ENCODE results near the gene ABHD17C. TPM values are rescaled to one million over a fixed set of nuclear protein-coding genes. Genes with fewer than 3 reads are reported as not detected.

ABHD17C gene
- total RNA-seq, 2 donors from 2014 or later: 20.9 to 21.5 TPM

GRCh38 chr15:80752204-80752603 is 57.1 kb downstream of the ABHD17C start:
- no peaks in the 10 kb centered on the region for H3K27me3 Mint-ChIP-seq (ENCODE audit: insufficient read depth)
- DNase-seq: no peak
- TF ChIP-seq CTCF (conservative IDR thresholded peaks at IDR 0.05): no peak
- Histone ChIP-seq H3K36me3 (ENCODE audit: control insufficient read depth, insufficient read depth, low read length) (peaks cover 23% of the 10 kb centered on the region), H3K27me3 (ENCODE audit: control insufficient read depth, insufficient read depth, low read length, poor library complexity, severe bottlenecking) (no peaks in the 10 kb centered on the region), H3K9me3 (ENCODE audit: control insufficient read depth, low read length) (no peaks in the 10 kb centered on the region), H3K27ac (ENCODE audit: low read depth, low read length) (no peak overlapping the region), H3K4me1 (ENCODE audit: control insufficient read depth, insufficient read depth, low read length) (no peaks in the 10 kb centered on the region), H3K9ac (ENCODE audit: extremely low read depth, low read length, poor library complexity, severe bottlenecking) (no peak overlapping the region), H3K4me3 (ENCODE audit: low read length) (no peak overlapping the region)
- peaks cover 17% of the 10 kb centered on the region for H3K4me1 Mint-ChIP-seq
- WGBS, 2 experiments (ENCODE audit: insufficient coverage in 1 of 2, insufficient read length in 1 of 2): 93% methylated on average over 3 of the region's 4 CpGs; no CpG with 5 or more reads in 1 of the 2 experiments
- H3K36me3 Mint-ChIP-seq (ENCODE audit: low read depth): peaks cover 19% of the 10 kb centered on the region
- H3K27ac Mint-ChIP-seq: no peak overlapping the region
- H3K9me3 Mint-ChIP-seq: no peaks in the 10 kb centered on the region
- no peak overlapping the region for H3K4me3 Mint-ChIP-seq

GRCh38 chr15:80753161-80753560 is 58.1 kb downstream of the ABHD17C start:
- 89 to 94% methylated on average over 2 of the region's 2 CpGs for WGBS, 2 experiments (ENCODE audit: insufficient coverage in 1 of 2, insufficient read length in 1 of 2)
- Histone ChIP-seq H3K36me3 (ENCODE audit: control insufficient read depth, insufficient read depth, low read length) (peaks cover 23% of the 10 kb centered on the region), H3K9me3 (ENCODE audit: control insufficient read depth, low read length) (no peaks in the 10 kb centered on the region), H3K27me3 (ENCODE audit: control insufficient read depth, insufficient read depth, low read length, poor library complexity, severe bottlenecking) (no peaks in the 10 kb centered on the region), H3K4me3 (ENCODE audit: low read length) (no peak overlapping the region), H3K27ac (ENCODE audit: low read depth, low read length) (no peak overlapping the region), H3K4me1 (ENCODE audit: control insufficient read depth, insufficient read depth, low read length) (no peaks in the 10 kb centered on the region), H3K9ac (ENCODE audit: extremely low read depth, low read length, poor library complexity, severe bottlenecking) (no peak overlapping the region)
- no peak for TF ChIP-seq CTCF (conservative IDR thresholded peaks at IDR 0.05)
- Mint-ChIP-seq H3K9me3 (no peaks in the 10 kb centered on the region), H3K27ac (no peak overlapping the region), H3K4me3 (no peak overlapping the region), H3K4me1 (peaks cover 10% of the 10 kb centered on the region), H3K36me3 (ENCODE audit: low read depth) (peaks cover 19% of the 10 kb centered on the region), H3K27me3 (ENCODE audit: insufficient read depth) (no peaks in the 10 kb centered on the region)
- no peak for DNase-seq

- DNase-seq: no peak
- Histone ChIP-seq H3K27ac (ENCODE audit: low read depth, low read length) (peak overlapping the region; percentile 47), H3K4me3 (ENCODE audit: low read length) (no peak overlapping the region), H3K9ac (ENCODE audit: extremely low read depth, low read length, poor library complexity, severe bottlenecking) (no peak overlapping the region), H3K36me3 (ENCODE audit: control insufficient read depth, insufficient read depth, low read length) (peaks cover 23% of the 10 kb centered on the region), H3K9me3 (ENCODE audit: control insufficient read depth, low read length) (no peaks in the 10 kb centered on the region), H3K4me1 (ENCODE audit: control insufficient read depth, insufficient read depth, low read length) (no peaks in the 10 kb centered on the region), H3K27me3 (ENCODE audit: control insufficient read depth, insufficient read depth, low read length, poor library complexity, severe bottlenecking) (no peaks in the 10 kb centered on the region)
- H3K4me1 Mint-ChIP-seq: peaks cover 10% of the 10 kb centered on the region
- WGBS, 2 experiments (ENCODE audit: insufficient coverage in 1 of 2, insufficient read length in 1 of 2): 95 to 96% methylated on average over 7 to 8 of the region's 8 CpGs
- peaks cover 19% of the 10 kb centered on the region for H3K36me3 Mint-ChIP-seq (ENCODE audit: low read depth)
- no peak overlapping the region for H3K4me3 Mint-ChIP-seq
- TF ChIP-seq CTCF (conservative IDR thresholded peaks at IDR 0.05): no peak
- H3K27ac Mint-ChIP-seq: no peak overlapping the region
- H3K27me3 Mint-ChIP-seq (ENCODE audit: insufficient read depth): no peaks in the 10 kb centered on the region
- no peaks in the 10 kb centered on the region for H3K9me3 Mint-ChIP-seq
These were observed 58.9 kb downstream of the ABHD17C start for GRCh38 chr15:80754014-80754413.
